GM23248 (cell line): Measurements from ENCODE around the gene SPATC1L. TPM values are rescaled to one million over a fixed set of nuclear protein-coding genes. Genes with fewer than 3 reads are reported as not detected.

Source experiments
- DNase-seq: peaks from one replicate; pipeline ENCODE4 v3.0.0-alpha.2; 2015
- H2AFZ ChIP-seq: fragments of 200-600 bp; sonication (generic); 2 replicates; pipeline ENCODE4 v1.6.1; 2016; ENCODE audit warnings: antibody characterized with exemption
- H3F3A ChIP-seq: fragments of 200-600 bp; sonication (generic); 2 replicates; pipeline ENCODE4 v1.6.1; 2016; ENCODE audit warnings: mild to moderate bottlenecking, antibody characterized with exemption, mixed run types; ENCODE audit not compliant: insufficient read depth
- H3K27ac ChIP-seq: fragments of 200-600 bp; sonication (generic); 2 replicates; pipeline ENCODE4 v1.5.1; 2016; ENCODE audit warnings: mild to moderate bottlenecking
- H3K27me3 ChIP-seq: fragments of 200-600 bp; sonication (generic); replicated peaks from 2 replicates; pipeline ENCODE4 v1.6.1; 2016; ENCODE audit warnings: mild to moderate bottlenecking; ENCODE audit not compliant: insufficient read depth
- H3K36me3 ChIP-seq: fragments of 200-600 bp; sonication (generic); 2 replicates; pipeline ENCODE4 v1.6.1; 2016; ENCODE audit warnings: low read depth, mild to moderate bottlenecking
- H3K4me1 ChIP-seq: fragments of 200-600 bp; sonication (generic); 2 replicates; pipeline ENCODE4 v1.6.1; 2016; ENCODE audit warnings: mild to moderate bottlenecking; ENCODE audit not compliant: insufficient read depth
- H3K4me2 ChIP-seq: fragments of 200-600 bp; sonication (generic); one replicate; pipeline ENCODE4 v1.6.1; 2016; ENCODE audit warnings: mild to moderate bottlenecking; ENCODE audit not compliant: unreplicated experiment
- H3K4me3 ChIP-seq: fragments of 200-600 bp; sonication (generic); 2 replicates; pipeline ENCODE4 v1.5.1; 2016; ENCODE audit warnings: mild to moderate bottlenecking
- H3K79me2 ChIP-seq: fragments of 200-600 bp; sonication (generic); 2 replicates; pipeline ENCODE4 v1.6.1; 2016; ENCODE audit warnings: mild to moderate bottlenecking; ENCODE audit not compliant: insufficient read depth
- H3K9ac ChIP-seq: fragments of 200-600 bp; sonication (generic); 2 replicates; pipeline ENCODE4 v1.6.1; 2016; ENCODE audit warnings: mild to moderate bottlenecking
- H3K9me2 ChIP-seq: fragments of 200-600 bp; sonication (generic); 2 replicates; pipeline ENCODE4 v1.6.1; 2016; ENCODE audit warnings: mixed run types, mild to moderate bottlenecking, moderate library complexity; ENCODE audit not compliant: insufficient read depth
- H3K9me3 ChIP-seq: fragments of 200-600 bp; sonication (generic); one replicate; pipeline ENCODE4 v1.6.1; 2017; ENCODE audit warnings: low read depth
- H4K20me1 ChIP-seq: fragments of 200-600 bp; sonication (generic); 2 replicates; pipeline ENCODE4 v1.6.0; 2016; ENCODE audit not compliant: insufficient read depth
- EZH2 ChIP-seq: fragments of 200-600 bp; sonication (generic); IDR thresholded peaks from 2 replicates; pipeline ENCODE4 v1.6.1; 2018; ENCODE audit warnings: antibody characterized with exemption, mild to moderate bottlenecking; ENCODE audit not compliant: insufficient read depth, poor library complexity, severe bottlenecking
- EZH2phosphoT487 ChIP-seq: fragments of 200-600 bp; sonication (generic); IDR thresholded peaks from 2 replicates; pipeline ENCODE4 v1.6.1; 2018; ENCODE audit warnings: antibody characterized with exemption, moderate library complexity, mild to moderate bottlenecking, low read depth; ENCODE audit not compliant: insufficient read depth
- WGBS, 2 experiments: methylation state at CpG; one replicate each; pipeline ENCODE4 v1.1.6; 2015 to 2017; ENCODE audit warnings: low lambda C conversion rate in 2 of 2, low coverage in 1 of 2; ENCODE audit errors: missing lambda C conversion rate in 2 of 2; 5-methylcytosine and 5-hydroxymethylcytosine counted together
- in situ Hi-C: fragments of 300-500 bp; cut with MboI; formaldehyde crosslinking; loops from 2 replicates; pipeline ENCODE4 v1.15.0; 2020
- polyA plus RNA-seq: library from polyadenylated mRNA; unstranded; fragments of >200 nt; fragmentation: Nextera tagmentation; extraction: Ambion mirVana; gene quantifications from 2 replicates; pipeline ENCODE4 v1.2.1, GENCODE V29; 2016
- total RNA-seq: library from RNA; depleted of rRNA; stranded (reverse); fragments of >200 nt; shearing (Covaris generic); gene quantifications from 2 replicates; pipeline ENCODE4 v1.2.3, GENCODE V29; 2014; rRNA removed

The SPATC1L gene
- total RNA-seq: 5.2 and 5.3 TPM in 2 replicates
- polyA plus RNA-seq: 15.2 and 15.7 TPM in 2 replicates

GRCh38 chr21:46183910-46184624 lies at the start of gene SPATC1L:
Gene SPATC1L, minus strand, starts transcription at chr21:46184459. Its CDS starts 1,643 bp downstream, at chr21:46182816.
- Histone ChIP-seq H3K27ac (peak within 1 kb of the TSS; percentile 37), H3K9me3 (no peaks in the 10 kb centered on the region), H3K9ac (peak within 1 kb of the TSS; percentile 79), H4K20me1 (no peaks in the 10 kb centered on the region), H3K79me2 (no peaks in the 10 kb centered on the region), H3K36me3 (no peaks in the 10 kb centered on the region), H3F3A (peaks cover 12% of the 10 kb centered on the region), H2AFZ (peak within 1 kb of the TSS; percentile 94), H3K4me2 (peak within 1 kb of the TSS; percentile 99), H3K27me3 (no peaks in the 10 kb centered on the region), H3K4me1 (peaks cover 11% of the 10 kb centered on the region), H3K4me3 (peak within 1 kb of the TSS; percentile 98), H3K9me2 (no peaks in the 10 kb centered on the region)
- peak; percentile 80 for DNase-seq
- TF ChIP-seq EZH2 (no peak), EZH2phosphoT487 (no peak)
- whole genome bisulfite sequencing, 2 experiments: 8 to 11% methylated on average over 18 to 22 of the region's 24 CpGs
- in situ Hi-C loops: no loop called here

- Histone ChIP-seq H3K9me3 (no peaks in the 10 kb centered on the region), H4K20me1 (no peaks in the 10 kb centered on the region), H3K4me2 (peak overlapping the region; percentile 83), H3K27ac (no peak overlapping the region), H3K4me3 (peak overlapping the region; percentile 71), H3K36me3 (peaks cover 12% of the 10 kb centered on the region; the same call in 1 of the 2 replicates), H3K9me2 (no peaks in the 10 kb centered on the region), H3K27me3 (no peaks in the 10 kb centered on the region), H3K9ac (peak overlapping the region; percentile 75; the same call in 1 of the 2 replicates), H2AFZ (no peak overlapping the region), H3K4me1 (peaks cover 15% of the 10 kb centered on the region; the same call in 1 of the 2 replicates), H3K79me2 (peaks cover 29% of the 10 kb centered on the region), H3F3A (peaks cover 52% of the 10 kb centered on the region)
- WGBS, 2 experiments: 76 to 77% methylated on average over 6 of the region's 6 CpGs
- TF ChIP-seq EZH2 (no peak), EZH2phosphoT487 (no peak)
- DNase-seq: peak; percentile 6
- in situ Hi-C loops: no loop called here
Measured at GRCh38 chr21:46229923-46230260, 45.6 kb upstream of the SPATC1L start.

GRCh38 chr21:46229133-46229922 lies 45.1 kb upstream of the SPATC1L start:
- Histone ChIP-seq H3K9ac (peak overlapping the region; percentile 75), H3K79me2 (peaks cover 35% of the 10 kb centered on the region), H3F3A (peaks cover 52% of the 10 kb centered on the region), H3K9me2 (no peaks in the 10 kb centered on the region), H3K4me1 (peaks cover 15% of the 10 kb centered on the region; the same call in 1 of the 2 replicates), H2AFZ (peak overlapping the region; percentile 83), H3K36me3 (0 out of 2 replicates have a peak, but pooled peaks cover 7% of the 10 kb centered on the region), H4K20me1 (no peaks in the 10 kb centered on the region), H3K4me2 (peak overlapping the region; percentile 83), H3K9me3 (no peaks in the 10 kb centered on the region), H3K27ac (no peak overlapping the region), H3K27me3 (no peaks in the 10 kb centered on the region), H3K4me3 (peak overlapping the region; percentile 71)
- in situ Hi-C loops: no loop called here
- no peak for TF ChIP-seq EZH2phosphoT487
- TF ChIP-seq EZH2: no peak
- no peak for DNase-seq
- 9 to 23% methylated on average over 25 to 67 of the region's 72 CpGs for WGBS, 2 experiments

GRCh38 chr21:46228345-46229051 lies 44.2 kb upstream of the SPATC1L start, which contains the start of gene LSS:
Gene LSS, minus strand, starts transcription at chr21:46228774. Its CDS starts 29 bp downstream, at chr21:46228745.
- TF ChIP-seq EZH2 (no peak), EZH2phosphoT487 (no peak)
- Histone ChIP-seq H2AFZ (peak within 1 kb of the TSS; percentile 83), H3K36me3 (0 out of 2 replicates have a peak, but pooled peaks cover 4% of the 10 kb centered on the region), H3K4me3 (peak within 1 kb of the TSS; percentile 94), H4K20me1 (no peaks in the 10 kb centered on the region), H3K9ac (peak within 1 kb of the TSS; percentile 86), H3K27me3 (no peaks in the 10 kb centered on the region), H3K4me2 (peak within 1 kb of the TSS; percentile 100), H3K9me3 (no peaks in the 10 kb centered on the region), H3K9me2 (no peaks in the 10 kb centered on the region), H3K27ac (peak within 1 kb of the TSS; percentile 47), H3F3A (peaks cover 46% of the 10 kb centered on the region), H3K4me1 (peaks cover 15% of the 10 kb centered on the region; the same call in 1 of the 2 replicates), H3K79me2 (peaks cover 43% of the 10 kb centered on the region)
- in situ Hi-C loops: no loop called here
- 1 to 2% methylated on average over 33 to 72 of the region's 77 CpGs for WGBS, 2 experiments
- DNase-seq: peak; percentile 98
